ENCODE data around the gene NTN5. TPM values are rescaled to one million over a fixed set of nuclear protein-coding genes. Genes with fewer than 3 reads are reported as not detected.

Gene NTN5
- total RNA-seq, 2 experiments from 2014 or later = 0.70 to 0.74 TPM

DNA sequence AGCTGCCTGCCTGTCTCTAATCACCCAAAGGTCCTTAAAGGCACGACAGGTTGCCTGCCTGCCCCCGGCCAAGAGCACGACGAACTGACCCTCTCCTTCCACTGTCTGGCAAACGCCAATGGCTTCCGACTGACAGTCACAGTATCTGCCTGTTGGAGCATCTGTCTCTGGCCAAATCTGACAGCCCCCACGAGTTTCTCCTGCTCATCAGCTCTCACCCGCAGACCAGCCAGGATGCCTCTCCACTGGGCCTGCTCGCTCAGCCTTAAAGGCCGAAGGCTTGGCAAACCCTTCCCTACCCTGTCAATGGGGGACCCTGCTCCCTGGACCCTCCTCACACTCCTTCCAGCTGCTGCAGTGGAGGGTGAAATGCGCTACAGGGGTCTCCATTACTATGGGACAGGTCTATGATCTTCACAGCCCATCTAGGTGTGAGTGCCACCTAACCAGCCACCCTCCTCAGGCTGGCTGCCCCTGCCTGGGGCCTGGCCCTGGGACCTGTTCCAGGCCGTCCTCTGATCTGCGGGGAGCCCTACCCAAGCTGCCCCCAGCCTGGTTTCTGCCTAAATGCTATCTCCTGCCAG, 58.9 kb downstream of the NTN5 start:
- Mint-ChIP-seq H3K4me1 (ENCODE audit: low read depth) (peaks cover 26% of the 10 kb centered on the region), H3K4me3 (no peak overlapping the region), H3K27me3 (no peaks in the 10 kb centered on the region), H3K36me3 (peaks cover 39% of the 10 kb centered on the region), H3K27ac (peak overlapping the region; percentile 14), H3K9me3 (no peaks in the 10 kb centered on the region)
- intact Hi-C loops (cut with micrococcal nuclease) = no loop called here
- ChIA-PET POLR2A (no interaction called here), CTCF (interaction anchor here (1.8 kb wide), 1 partner anchor 125 kb away, joined by 7 read pairs; no protein-coding TSS in a partner anchor)
- DNase-seq = no peak

GRCh38 chr19:48613024-48613851, 59.6 kb downstream of the NTN5 start:
- no peaks in the 10 kb centered on the region for H3K9me3 Mint-ChIP-seq
- H3K27me3 Mint-ChIP-seq = no peaks in the 10 kb centered on the region
- H3K27ac Mint-ChIP-seq = no peak overlapping the region
- POLR2A ChIA-PET = no interaction called here
- H3K36me3 Mint-ChIP-seq = peaks cover 32% of the 10 kb centered on the region
- intact Hi-C loops (cut with micrococcal nuclease) = no loop called here
- H3K4me3 Mint-ChIP-seq = no peak overlapping the region
- CTCF ChIA-PET = interaction anchor here (1.4 to 1.8 kb wide), 2 partner anchors 24 to 124 kb away, joined by 5 to 7 read pairs; no protein-coding TSS in a partner anchor
- peaks cover 25% of the 10 kb centered on the region for H3K4me1 Mint-ChIP-seq (ENCODE audit: low read depth)
- DNase-seq = no peak

- Mint-ChIP-seq H3K27me3 (no peaks in the 10 kb centered on the region), H3K9me3 (no peaks in the 10 kb centered on the region), H3K36me3 (peaks cover 19% of the 10 kb centered on the region), H3K4me1 (ENCODE audit: low read depth) (peaks cover 15% of the 10 kb centered on the region), H3K27ac (no peak overlapping the region), H3K4me3 (no peak overlapping the region)
- intact Hi-C loops (cut with micrococcal nuclease) = no loop called here
- POLR2A ChIA-PET = no interaction called here
- no peak for DNase-seq
- CTCF ChIA-PET = interaction anchor here (1.4 to 1.8 kb wide), 2 partner anchors 23 to 123 kb away, joined by 5 to 7 read pairs; no protein-coding TSS in a partner anchor
Measured at GRCh38 chr19:48611872-48612271, 60.9 kb downstream of the NTN5 start.

Other genes starting within 250 kb of the NTN5 start
- 10 to 100 TPM; 38.8 to 45.3 TPM for gene GRWD1, start 227.0 kb downstream of the NTN5 start, total RNA-seq
- gene KCNJ14, start 217.4 kb downstream of the NTN5 start, total RNA-seq = 1 to 10 TPM; 1.2 TPM
- gene CYTH2, start 203.6 kb downstream of the NTN5 start, total RNA-seq = 10 to 100 TPM; 31.5 to 33.6 TPM
- gene LMTK3, start 161.2 kb downstream of the NTN5 start, total RNA-seq = 1 to 10 TPM; 3.6 to 3.8 TPM
- not detected for gene SULT2B1, start 120.8 kb downstream of the NTN5 start, total RNA-seq
- not detected for gene SPACA4, start 66.3 kb downstream of the NTN5 start, total RNA-seq
- 1 to 10 TPM; 2.2 to 2.4 TPM for gene FAM83E, start 57.9 kb downstream of the NTN5 start, total RNA-seq
- 1,000 to 10,000 TPM; 2,095 to 2,140 TPM for gene RPL18, start 53.8 kb downstream of the NTN5 start, total RNA-seq
- gene SPHK2, start 53.5 kb downstream of the NTN5 start, total RNA-seq = 10 to 100 TPM; 24.1 to 24.6 TPM
- 10 to 100 TPM in 1 of 2 experiments, 1 to 10 TPM in 1; 8.3 to 10.4 TPM for gene DBP, start 35.6 kb downstream of the NTN5 start, total RNA-seq
- 10 to 100 TPM; 12.7 to 15.9 TPM for gene CA11, start 26.8 kb downstream of the NTN5 start, total RNA-seq
- not detected for gene FUT2, start 23.0 kb upstream of the NTN5 start, total RNA-seq
- gene MAMSTR, start 46.7 kb upstream of the NTN5 start, total RNA-seq = under 1 TPM; 0.76 to 0.85 TPM
- gene RASIP1, start 67.6 kb upstream of the NTN5 start, total RNA-seq = under 1 TPM; 0.19 TPM
- not detected for gene IZUMO1, start 73.9 kb upstream of the NTN5 start, total RNA-seq
- under 1 TPM; 0.36 to 0.40 TPM for gene FUT1, start 79.6 kb upstream of the NTN5 start, total RNA-seq
- not detected for gene FGF21, start 82.5 kb upstream of the NTN5 start, total RNA-seq
- gene BCAT2, start 138.0 kb upstream of the NTN5 start, total RNA-seq = 10 to 100 TPM; 59.8 to 61.5 TPM
- gene HSD17B14, start 163.5 kb upstream of the NTN5 start, total RNA-seq = under 1 TPM in 1 of 2 experiments, not detected in 1; 0.31 TPM
- 10 to 100 TPM; 10.5 to 11.0 TPM for gene PLEKHA4, start 195.6 kb upstream of the NTN5 start, total RNA-seq
- gene PPP1R15A, start 199.4 kb upstream of the NTN5 start, total RNA-seq = 10 to 100 TPM; 49.7 to 52.0 TPM
- gene TULP2, start 225.7 kb upstream of the NTN5 start, total RNA-seq = under 1 TPM; 0.34 to 0.59 TPM
- 100 to 1,000 TPM; 154 to 159 TPM for gene NUCB1, start 227.3 kb upstream of the NTN5 start, total RNA-seq